ENCODE data around the gene PDIA3.
"Not testable (repeated sequence)": the region's sequence is repeated elsewhere in the genome, so short reads cannot be mapped to it uniquely, and the experiment has no call there.

The PDIA3 gene

GRCh38 chr15:43746245-43746902, at the start of gene PDIA3:
PDIA3 (plus strand) TSS chr15:43746438; CDS start chr15:43746540, 102 bp downstream.
- peak; percentile 84 for DNase-seq

DNA sequence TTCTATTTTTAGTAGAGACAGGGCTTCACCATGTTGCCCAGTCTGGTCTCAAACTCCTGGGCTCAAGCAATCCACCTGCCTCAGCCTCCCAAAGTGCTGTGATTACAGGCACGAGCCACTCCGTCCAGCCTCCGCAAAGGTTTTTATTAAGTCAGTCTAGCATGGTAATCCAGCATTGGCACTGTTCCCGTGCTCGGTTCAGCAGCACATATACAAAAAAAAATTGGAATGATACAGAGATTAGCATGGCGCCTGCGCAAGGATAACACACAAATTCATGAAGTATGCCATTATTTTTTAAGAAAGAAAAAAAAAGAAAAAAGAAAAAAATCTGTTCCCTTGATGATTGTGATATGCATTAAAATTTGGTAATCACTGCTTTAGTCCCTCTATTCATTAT, 44.1 kb upstream of the PDIA3 start:
- no peak for DNase-seq

DNA sequence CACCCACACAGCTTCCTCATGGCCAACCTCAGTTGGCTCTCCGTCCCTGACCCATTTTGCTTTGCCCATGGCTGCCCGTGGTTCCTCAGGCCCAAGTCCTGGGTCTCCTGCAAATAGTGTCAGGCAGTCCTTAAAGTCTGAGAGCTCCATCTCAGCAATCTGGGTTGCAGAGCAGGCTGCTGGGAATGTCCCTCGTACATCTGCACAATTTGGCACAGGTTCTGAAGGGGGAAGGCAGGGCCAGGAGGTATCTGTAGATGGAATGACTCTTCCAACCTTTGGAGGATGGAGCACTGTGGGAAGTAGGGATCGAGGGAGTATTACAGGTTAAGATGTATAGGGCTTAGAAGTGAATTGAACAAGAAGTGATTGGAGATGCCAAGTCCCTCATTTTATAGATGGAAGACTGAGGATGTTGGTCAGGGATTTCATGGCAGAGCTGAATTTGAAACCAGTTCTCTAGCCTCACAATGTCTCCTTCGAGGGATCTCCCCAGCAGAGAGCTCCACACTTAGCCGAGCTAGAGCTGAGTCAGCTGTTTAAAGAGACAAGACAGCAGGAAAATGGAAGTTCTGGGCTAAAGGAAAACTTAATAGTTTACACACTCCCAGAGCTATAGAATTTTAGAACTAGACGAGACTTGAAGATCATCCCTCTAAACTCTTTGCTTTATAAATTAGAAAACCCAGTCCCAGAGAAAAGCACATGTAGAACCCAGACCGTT, 43.4 kb upstream of the PDIA3 start:
- no peak for DNase-seq

DNA sequence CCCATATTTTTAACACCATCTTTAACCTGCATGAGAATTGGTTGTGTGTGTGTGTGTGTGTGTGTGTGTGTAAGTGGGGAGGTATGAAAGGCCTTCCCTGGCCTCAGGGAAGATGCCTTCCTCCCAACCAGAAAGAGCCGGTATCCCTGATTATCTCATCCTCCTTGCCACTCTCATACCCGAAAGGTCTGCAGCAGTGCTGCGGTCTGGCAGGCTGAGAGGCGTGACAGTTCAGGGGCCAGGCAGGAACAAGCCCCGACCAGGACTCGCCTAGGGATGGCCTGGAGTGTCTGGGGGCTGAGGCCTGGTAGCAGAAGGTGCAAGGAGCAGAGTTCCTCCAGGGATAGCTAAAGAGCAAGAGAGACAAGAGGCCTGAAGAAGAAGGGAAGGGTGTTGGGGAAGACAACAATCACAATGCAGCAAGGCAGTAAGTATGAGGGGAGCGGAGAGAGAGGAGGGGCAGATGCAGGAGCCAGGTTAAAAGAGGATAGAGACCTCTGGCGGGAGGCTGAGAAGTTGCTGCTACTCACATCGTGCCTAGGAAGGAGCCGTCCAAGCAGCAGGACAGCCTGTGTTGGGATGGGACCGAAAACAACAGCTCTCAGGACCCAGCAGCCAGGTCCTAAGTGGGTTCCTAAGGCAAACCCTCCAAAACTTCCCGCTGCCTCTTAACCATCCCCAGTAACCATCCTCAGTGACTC, 35.7 kb upstream of the PDIA3 start:
- DNase-seq, result not testable (repeated sequence)

GRCh38 chr15:43723151-43723550, 23.1 kb upstream of the PDIA3 start:
- no peak for DNase-seq

- DNase-seq, result not testable (repeated sequence)
These were observed 19.9 kb upstream of the PDIA3 start for GRCh38 chr15:43726306-43726705.

DNA sequence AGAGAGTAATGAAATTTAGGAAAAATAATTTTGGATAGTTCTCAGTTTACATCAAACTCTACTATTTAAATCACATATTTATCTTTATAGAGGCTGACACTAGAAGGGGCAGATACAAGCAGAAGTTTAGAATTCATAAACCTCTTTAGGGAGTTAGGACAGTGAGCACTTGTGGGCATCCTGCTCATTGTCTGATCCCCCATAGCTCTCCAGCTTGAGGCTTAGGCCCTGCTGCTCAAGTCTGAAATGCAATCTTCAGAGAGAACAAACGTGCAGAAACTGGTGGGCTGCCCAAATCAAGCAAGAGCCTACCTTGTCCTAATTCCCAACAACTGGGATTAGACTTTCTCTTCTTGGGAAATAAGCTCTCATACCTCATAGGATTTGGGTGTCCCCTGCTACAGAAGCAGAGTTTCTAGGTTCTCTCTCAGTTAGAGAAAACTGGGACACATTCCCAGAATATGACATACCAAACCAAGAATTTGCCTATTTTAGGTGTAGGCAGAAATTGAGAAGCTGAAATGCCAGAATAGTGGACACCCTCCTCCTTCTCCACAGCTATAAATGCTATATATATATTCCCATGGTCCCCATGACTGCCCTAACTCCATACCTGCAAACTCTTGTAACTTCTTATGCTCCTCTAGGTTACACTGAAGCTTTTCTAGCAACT, 18.0 kb upstream of the PDIA3 start:
- not testable (repeated sequence) for DNase-seq

DNA sequence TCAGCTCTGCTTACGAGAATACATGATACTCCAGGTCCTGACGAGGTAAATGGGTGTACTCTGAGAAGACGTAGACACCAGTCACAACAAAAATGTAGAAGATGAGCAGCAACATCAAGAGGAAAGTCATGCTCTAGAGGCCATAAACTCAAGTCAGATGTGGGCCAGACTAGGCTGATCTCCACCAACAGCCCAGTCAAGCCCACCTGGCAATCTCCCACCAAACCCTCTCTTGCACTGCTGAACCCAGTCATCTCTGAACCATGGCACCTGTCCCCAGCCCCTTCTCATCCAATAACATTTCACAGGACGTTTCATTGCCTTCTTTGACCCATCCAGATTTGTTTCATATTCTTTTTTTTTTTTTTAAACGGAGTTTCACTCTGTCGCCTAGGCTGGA, 10.8 kb upstream of the PDIA3 start:
- DNase-seq, result no peak

- not testable (repeated sequence) for DNase-seq
These were observed 668 bp downstream of the PDIA3 start for GRCh38 chr15:43746903-43747309.

DNA sequence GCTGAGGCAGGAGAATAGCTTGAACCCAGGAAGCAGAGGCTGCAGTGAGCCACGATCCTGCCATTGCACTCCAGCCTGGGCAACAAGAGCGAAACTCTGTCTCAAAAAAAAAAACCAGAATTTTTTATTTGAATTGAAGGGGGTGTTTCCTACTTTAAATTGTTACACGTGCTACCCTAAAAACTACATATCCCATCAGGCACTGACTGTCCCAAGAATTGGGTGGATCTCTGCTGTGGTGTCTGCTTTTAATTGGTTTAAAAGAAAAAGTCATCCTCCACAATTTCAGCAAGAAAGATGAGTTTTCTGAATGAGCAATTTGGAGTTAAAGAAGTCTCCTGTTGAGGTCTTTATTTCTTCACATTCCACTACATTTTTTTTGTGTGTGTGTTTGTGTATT, 2.1 kb downstream of the PDIA3 start:
- no peak for DNase-seq

- peak; percentile 25 for DNase-seq
These were observed 3.6 kb downstream of the PDIA3 start for GRCh38 chr15:43749690-43750345.

- no peak for DNase-seq
These were observed 5.6 kb downstream of the PDIA3 start for GRCh38 chr15:43751885-43752284.

- no peak for DNase-seq
These were observed 16.6 kb downstream of the PDIA3 start for GRCh38 chr15:43762824-43763223.

GRCh38 chr15:43763819-43764446, 17.7 kb downstream of the PDIA3 start:
- DNase-seq, result no peak

- DNase-seq, result peak; percentile 53
These were observed 23.5 kb downstream of the PDIA3 start for GRCh38 chr15:43769584-43770228.

DNA sequence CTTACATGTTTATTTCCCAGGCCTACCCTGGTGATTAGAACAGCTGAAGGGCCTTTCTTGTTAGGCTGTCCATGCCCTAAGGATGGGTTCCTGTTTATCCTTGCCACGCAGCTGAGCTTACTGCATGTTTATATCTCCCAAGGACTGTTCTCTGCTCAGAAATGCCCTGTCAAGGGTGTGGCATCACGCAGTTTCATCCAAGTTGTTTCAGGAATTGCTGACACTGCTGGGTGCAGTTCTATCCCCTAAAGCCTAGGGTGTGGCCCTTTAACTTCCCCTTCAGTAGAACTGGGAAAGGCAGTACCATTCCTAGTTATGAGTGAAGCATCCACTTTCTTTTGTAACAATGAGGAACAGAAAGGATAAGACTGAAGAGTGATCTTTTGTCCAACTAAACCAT, 25.6 kb downstream of the PDIA3 start:
- no peak for DNase-seq

GRCh38 chr15:43772624-43773023, 26.4 kb downstream of the PDIA3 start:
- DNase-seq, result no peak

GRCh38 chr15:43774062-43774461, 27.8 kb downstream of the PDIA3 start:
- DNase-seq, result no peak

GRCh38 chr15:43775411-43775965, 29.2 kb downstream of the PDIA3 start:
- no peak for DNase-seq

DNA sequence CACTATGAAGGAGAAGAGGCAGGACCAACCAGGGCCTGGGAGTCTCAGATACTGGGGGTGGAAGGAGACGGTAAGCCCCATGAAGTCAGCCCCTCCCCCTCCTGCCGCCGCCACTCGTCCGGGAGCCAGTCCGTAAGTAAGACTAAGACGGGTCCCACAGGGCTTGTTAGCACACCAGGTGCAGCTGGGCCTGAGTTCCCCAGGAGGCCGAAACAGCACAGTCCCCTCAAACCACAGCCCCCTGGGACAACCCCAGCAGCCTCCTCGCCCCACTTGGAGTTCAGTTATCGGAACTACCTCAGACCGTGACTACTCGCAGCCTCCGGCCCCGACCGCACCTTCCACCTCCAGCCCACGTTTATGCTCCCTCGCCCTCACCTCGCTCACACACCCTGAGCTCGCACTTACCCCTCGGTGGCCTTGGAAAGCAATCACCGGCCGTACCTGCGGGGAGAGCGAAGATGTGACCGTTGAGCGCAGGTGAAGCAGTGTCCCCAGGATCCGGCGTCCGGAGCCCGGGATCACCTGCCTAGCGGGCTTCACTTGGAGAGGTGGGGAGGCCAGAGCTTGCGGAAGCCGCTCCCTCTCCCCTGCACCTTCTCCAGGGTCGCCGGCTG, 30.0 kb downstream of the PDIA3 start:
- DNase-seq, result no peak

- DNase-seq, result peak; percentile 72
These were observed 30.6 kb downstream of the PDIA3 start, which contains the start of gene ELL3 for GRCh38 chr15:43776718-43777266. ELL3 (minus strand) TSS chr15:43776966; CDS start chr15:43776901, 65 bp downstream.

Measured in activated gamma-delta T cell treated with Interleukin-2 at 50 U/mL for 16 hours (primary cell).